Astrocyte (in vitro differentiated cells and primary cell): ENCODE results near the gene C12orf43. TPM values are rescaled to one million over a fixed set of nuclear protein-coding genes. Genes with fewer than 3 reads are reported as not detected.

Experiments
- DNase-seq: peaks from one replicate; pipeline ENCODE4 v3.0.0-alpha.2; 2010; ENCODE audit warnings: low read depth
- FAIRE-seq: peaks from 2 replicates; lab custom pipeline; 2011; peaks lifted over from hg19 to GRCh38; lab: Jason Lieb, UNC
- H2AFZ ChIP-seq: 2 replicates; pipeline ENCODE4 v1.6.0; 2012; ENCODE audit warnings: low read depth, low read length, inconsistent platforms
- H3K27ac ChIP-seq: 2 replicates; pipeline ENCODE4 v1.5.1; 2011; ENCODE audit warnings: low read depth, low read length, inconsistent platforms
- H3K27me3 ChIP-seq: 2 replicates; pipeline ENCODE4 v1.6.0; 2011; ENCODE audit warnings: low read length, inconsistent platforms; ENCODE audit not compliant: insufficient read depth
- H3K36me3 ChIP-seq: 2 replicates; pipeline ENCODE4 v1.5.1; 2011; ENCODE audit warnings: low read length, inconsistent platforms; ENCODE audit not compliant: insufficient read depth
- H3K4me1 ChIP-seq: 2 replicates; pipeline ENCODE4 v1.5.1; 2011; ENCODE audit warnings: low read length, inconsistent platforms; ENCODE audit not compliant: insufficient read depth
- H3K4me2 ChIP-seq: 2 replicates; pipeline ENCODE4 v1.6.0; 2012; ENCODE audit warnings: low read length, inconsistent platforms
- H3K4me3 ChIP-seq: 2 replicates; pipeline ENCODE4 v1.5.1; 2011; ENCODE audit warnings: low read depth, mild to moderate bottlenecking, low read length, inconsistent platforms; ENCODE audit not compliant: insufficient read depth
- H3K79me2 ChIP-seq: 2 replicates; pipeline ENCODE4 v1.6.0; 2012; ENCODE audit warnings: mild to moderate bottlenecking, low read length, inconsistent platforms; ENCODE audit not compliant: insufficient read depth
- H3K9ac ChIP-seq: 2 replicates; pipeline ENCODE4 v1.6.0; 2012; ENCODE audit warnings: mild to moderate bottlenecking, low read length, inconsistent platforms
- H3K9me3 ChIP-seq: 2 replicates; pipeline ENCODE4 v1.5.1; 2012; ENCODE audit warnings: low read depth, mild to moderate bottlenecking, low read length, inconsistent platforms; ENCODE audit not compliant: insufficient read depth
- H4K20me1 ChIP-seq: 2 replicates; pipeline ENCODE4 v1.6.0; 2012; ENCODE audit warnings: low read length, inconsistent platforms; ENCODE audit not compliant: insufficient read depth
- H3K27ac Mint-ChIP-seq: one replicate; pipeline ENCODE4 v1.8.0; 2021; ENCODE audit warnings: mild to moderate bottlenecking, mixed read lengths; ENCODE audit not compliant: unreplicated experiment
- H3K27me3 Mint-ChIP-seq: one replicate; pipeline ENCODE4 v1.8.0; 2021; ENCODE audit warnings: low read depth, mixed read lengths; ENCODE audit not compliant: unreplicated experiment
- H3K36me3 Mint-ChIP-seq: one replicate; pipeline ENCODE4 v1.8.0; 2021; ENCODE audit warnings: low read depth, mixed read lengths; ENCODE audit not compliant: unreplicated experiment
- H3K4me1 Mint-ChIP-seq: one replicate; pipeline ENCODE4 v1.8.0; 2021; ENCODE audit warnings: low read depth, mixed read lengths; ENCODE audit not compliant: unreplicated experiment
- H3K4me3 Mint-ChIP-seq: one replicate; pipeline ENCODE4 v1.8.0; 2021; ENCODE audit warnings: mild to moderate bottlenecking, moderate library complexity, mixed read lengths; ENCODE audit not compliant: unreplicated experiment
- H3K9me3 Mint-ChIP-seq: one replicate; pipeline ENCODE4 v1.8.0; 2021; ENCODE audit warnings: mild to moderate bottlenecking, mixed read lengths; ENCODE audit not compliant: unreplicated experiment
- EZH2 ChIP-seq: IDR thresholded peaks from 2 replicates; pipeline ENCODE4 v1.6.1; 2012; ENCODE audit warnings: mild to moderate bottlenecking, low read length, inconsistent platforms; ENCODE audit not compliant: insufficient read depth
- total RNA-seq: library from RNA; stranded (reverse); gene quantifications from 2 replicates; pipeline ENCODE4 v1.2.1, GENCODE V29; 2021
- TF ChIP-seq, protein P1 (sequence below): IDR thresholded peaks from 2 replicates; pipeline ENCODE4 v1.5.1; 2011; ENCODE audit warnings: low read depth, mild to moderate bottlenecking, inconsistent platforms, low read length, moderate library complexity; ENCODE audit not compliant: insufficient read depth

The C12orf43 gene
- total RNA-seq, 1 donor from 2014 or later: 16.2 TPM

DNA sequence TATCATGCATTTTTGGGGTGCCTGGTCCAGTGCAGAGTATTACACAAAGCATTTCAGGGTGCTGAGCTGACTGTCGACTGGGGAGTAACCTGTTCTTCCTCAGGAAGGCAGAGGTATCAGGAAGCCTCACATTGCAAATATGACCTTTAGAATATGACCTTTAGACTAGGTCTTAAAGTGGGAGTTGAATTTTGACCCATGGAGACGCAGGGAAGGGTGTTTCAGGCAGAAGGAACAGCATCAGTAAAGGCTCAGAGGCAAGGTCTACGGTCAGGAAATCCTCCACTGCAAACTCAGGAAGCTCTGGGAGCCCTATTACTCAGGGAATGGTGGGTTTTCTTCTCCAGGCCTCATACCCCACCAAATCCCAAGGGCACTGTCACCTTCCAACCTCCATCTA, 26.6 kb downstream of the C12orf43 start:
- H3K4me1 ChIP-seq: no peaks in the 10 kb centered on the region
- no peak overlapping the region for H3K27ac Mint-ChIP-seq
- H3K9me3 Mint-ChIP-seq: peaks cover 4% of the 10 kb centered on the region
- H3K36me3 ChIP-seq: no peaks in the 10 kb centered on the region
- H3K27me3 ChIP-seq: peaks cover 15% of the 10 kb centered on the region
- H3K9ac ChIP-seq: no peak overlapping the region
- no peak for FAIRE-seq
- H3K36me3 Mint-ChIP-seq: no peaks in the 10 kb centered on the region
- no peaks in the 10 kb centered on the region for H3K79me2 ChIP-seq
- no peaks in the 10 kb centered on the region for H3K4me1 Mint-ChIP-seq
- TF ChIP-seq EZH2: no peak
- TF ChIP-seq, protein P1, sequence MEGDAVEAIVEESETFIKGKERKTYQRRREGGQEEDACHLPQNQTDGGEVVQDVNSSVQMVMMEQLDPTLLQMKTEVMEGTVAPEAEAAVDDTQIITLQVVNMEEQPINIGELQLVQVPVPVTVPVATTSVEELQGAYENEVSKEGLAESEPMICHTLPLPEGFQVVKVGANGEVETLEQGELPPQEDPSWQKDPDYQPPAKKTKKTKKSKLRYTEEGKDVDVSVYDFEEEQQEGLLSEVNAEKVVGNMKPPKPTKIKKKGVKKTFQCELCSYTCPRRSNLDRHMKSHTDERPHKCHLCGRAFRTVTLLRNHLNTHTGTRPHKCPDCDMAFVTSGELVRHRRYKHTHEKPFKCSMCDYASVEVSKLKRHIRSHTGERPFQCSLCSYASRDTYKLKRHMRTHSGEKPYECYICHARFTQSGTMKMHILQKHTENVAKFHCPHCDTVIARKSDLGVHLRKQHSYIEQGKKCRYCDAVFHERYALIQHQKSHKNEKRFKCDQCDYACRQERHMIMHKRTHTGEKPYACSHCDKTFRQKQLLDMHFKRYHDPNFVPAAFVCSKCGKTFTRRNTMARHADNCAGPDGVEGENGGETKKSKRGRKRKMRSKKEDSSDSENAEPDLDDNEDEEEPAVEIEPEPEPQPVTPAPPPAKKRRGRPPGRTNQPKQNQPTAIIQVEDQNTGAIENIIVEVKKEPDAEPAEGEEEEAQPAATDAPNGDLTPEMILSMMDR: no peak
- no peak overlapping the region for H3K4me3 ChIP-seq
- H2AFZ ChIP-seq: no peak overlapping the region
- peak overlapping the region; percentile 45 for H3K4me3 Mint-ChIP-seq
- H3K9me3 ChIP-seq: no peaks in the 10 kb centered on the region
- no peak overlapping the region for H3K27ac ChIP-seq
- no peak for DNase-seq
- peaks cover 28% of the 10 kb centered on the region for H3K27me3 Mint-ChIP-seq
- H3K4me2 ChIP-seq: no peak overlapping the region
- no peaks in the 10 kb centered on the region for H4K20me1 ChIP-seq

DNA sequence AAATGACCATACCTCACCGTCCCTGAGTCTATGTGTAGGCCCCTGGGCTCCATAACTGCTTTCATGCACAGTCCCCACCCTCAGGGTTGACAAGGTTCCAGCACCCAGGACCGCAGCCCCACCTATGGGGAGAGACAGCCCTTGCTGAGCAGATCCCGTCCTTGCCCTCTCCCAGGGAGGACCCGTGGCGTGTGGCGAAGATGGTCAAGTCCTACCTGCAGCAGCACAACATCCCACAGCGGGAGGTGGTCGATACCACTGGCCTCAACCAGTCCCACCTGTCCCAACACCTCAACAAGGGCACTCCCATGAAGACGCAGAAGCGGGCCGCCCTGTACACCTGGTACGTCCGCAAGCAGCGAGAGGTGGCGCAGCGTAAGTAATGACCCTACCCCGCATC, 27.6 kb downstream of the C12orf43 start:
- peaks cover 4% of the 10 kb centered on the region for H3K9me3 Mint-ChIP-seq
- H3K4me1 ChIP-seq: no peaks in the 10 kb centered on the region
- peaks cover 13% of the 10 kb centered on the region for H3K27me3 ChIP-seq
- H3K9ac ChIP-seq: no peak overlapping the region
- DNase-seq (no peak), FAIRE-seq (no peak)
- no peak overlapping the region for H3K27ac Mint-ChIP-seq
- no peaks in the 10 kb centered on the region for H3K4me1 Mint-ChIP-seq
- H3K4me3 ChIP-seq: no peak overlapping the region
- H3K4me2 ChIP-seq: no peak overlapping the region
- H2AFZ ChIP-seq: no peak overlapping the region
- H3K79me2 ChIP-seq: no peaks in the 10 kb centered on the region
- H3K36me3 Mint-ChIP-seq: no peaks in the 10 kb centered on the region
- no peak for TF ChIP-seq EZH2
- TF ChIP-seq, protein P1: no peak
- no peaks in the 10 kb centered on the region for H3K9me3 ChIP-seq
- H4K20me1 ChIP-seq: no peaks in the 10 kb centered on the region
- peaks cover 23% of the 10 kb centered on the region for H3K27me3 Mint-ChIP-seq
- H3K36me3 ChIP-seq: no peaks in the 10 kb centered on the region
- H3K27ac ChIP-seq: no peak overlapping the region
- H3K4me3 Mint-ChIP-seq: no peak overlapping the region

DNA sequence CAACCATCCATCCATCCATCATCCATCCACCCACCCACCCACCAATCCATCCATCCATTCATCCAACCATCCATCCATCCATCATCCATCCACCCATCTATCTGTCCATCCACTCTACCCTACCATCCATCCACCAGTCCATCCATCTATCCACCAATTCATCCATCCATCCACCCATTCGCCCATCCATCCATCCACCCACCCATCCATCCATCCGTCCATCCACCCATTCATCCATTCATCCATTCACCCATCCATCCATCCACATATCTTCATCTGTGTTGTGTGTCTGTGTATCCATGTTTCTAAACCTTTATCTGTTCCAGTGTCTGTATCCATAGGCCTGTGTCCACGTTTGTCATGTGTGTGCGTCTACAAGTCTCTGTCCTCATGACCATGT, 28.1 kb downstream of the C12orf43 start:
- Mint-ChIP-seq H3K4me3 (no peak overlapping the region), H3K27ac (no peak overlapping the region), H3K4me1 (no peaks in the 10 kb centered on the region), H3K36me3 (no peaks in the 10 kb centered on the region), H3K27me3 (peaks cover 19% of the 10 kb centered on the region), H3K9me3 (peaks cover 4% of the 10 kb centered on the region)
- FAIRE-seq (no peak), DNase-seq (no peak)
- Histone ChIP-seq H3K27me3 (peaks cover 12% of the 10 kb centered on the region), H3K79me2 (no peaks in the 10 kb centered on the region), H3K4me2 (no peak overlapping the region), H4K20me1 (no peaks in the 10 kb centered on the region), H3K36me3 (no peaks in the 10 kb centered on the region), H3K9me3 (no peaks in the 10 kb centered on the region), H3K4me1 (no peaks in the 10 kb centered on the region), H3K4me3 (no peak overlapping the region), H3K9ac (no peak overlapping the region), H3K27ac (no peak overlapping the region), H2AFZ (no peak overlapping the region)
- TF ChIP-seq EZH2: no peak
- TF ChIP-seq, protein P1: no peak
